ENCODE data around the gene PCGF1. TPM values are rescaled to one million over a fixed set of nuclear protein-coding genes. Genes with fewer than 3 reads are reported as not detected.

The PCGF1 gene
- total and polyA plus RNA-seq, 9 of the 15 experiments (the other 6 are each of a cell fraction or from before 2014, with no cell fraction given) = 20.3 to 45.7 (median 29.3) TPM

- no peak for TF ChIP-seq CHD7 (IDR thresholded peaks at IDR 0.05; ENCODE audit: low read depth, low read length)
- TF ChIP-seq ZNF140 (CRISPR knock-in tag; IDR thresholded peaks at IDR 0.05) = no peak
- no peak for TF ChIP-seq BDP1 (IDR thresholded peaks at IDR 0.05; ENCODE audit: insufficient read depth, insufficient read length)
- 0 out of 4 replicates have a peak, but pooled peaks of 1 of the 2 experiments have one; percentile 18 for TF ChIP-seq ARNT (IDR thresholded peaks at IDR 0.05)
- TF ChIP-seq GMEB1 (CRISPR knock-in tag; IDR thresholded peaks at IDR 0.05) = peak; percentile 58; the same call in 1 of the 2 replicates
- TF ChIP-seq ZNF354B (CRISPR knock-in tag; IDR thresholded peaks at IDR 0.05) = no peak
- TF ChIP-seq ELK3 (CRISPR knock-in tag; IDR thresholded peaks at IDR 0.05) = no peak
- peak; percentile 29; the same call in 1 of the 2 replicates for TF ChIP-seq PTBP1 (IDR thresholded peaks at IDR 0.05; ENCODE audit: low read depth, low read length)
- no peak for TF ChIP-seq IFI16 (CRISPR knock-in tag; IDR thresholded peaks at IDR 0.05)
- 0 out of 2 replicates have a peak, but pooled peaks have one; percentile 22 for TF ChIP-seq ZNF77 (CRISPR knock-in tag; IDR thresholded peaks at IDR 0.05)
- peak; percentile 61 for TF ChIP-seq SMAD1 (IDR thresholded peaks at IDR 0.05; ENCODE audit: low read depth, low read length, partially characterized antibody)
- peak; percentile 84; the same call in 1 of the 2 replicates for TF ChIP-seq MTA3 (IDR thresholded peaks at IDR 0.05; ENCODE audit: borderline replicate concordance)
- no peak for TF ChIP-seq BHLHE40 (IDR thresholded peaks at IDR 0.05; ENCODE audit: low read length)
Measured at GRCh38 chr2:74472086-74472944, 35.2 kb downstream of the PCGF1 start, which contains the start of gene MRPL53 (continued).

Data from K562 (cell line).